Measurements from ENCODE around the gene MDC1.
A peak's percentile ranks its signal among the peaks of the same experiment; 100 is the strongest.

Gene MDC1

DNA sequence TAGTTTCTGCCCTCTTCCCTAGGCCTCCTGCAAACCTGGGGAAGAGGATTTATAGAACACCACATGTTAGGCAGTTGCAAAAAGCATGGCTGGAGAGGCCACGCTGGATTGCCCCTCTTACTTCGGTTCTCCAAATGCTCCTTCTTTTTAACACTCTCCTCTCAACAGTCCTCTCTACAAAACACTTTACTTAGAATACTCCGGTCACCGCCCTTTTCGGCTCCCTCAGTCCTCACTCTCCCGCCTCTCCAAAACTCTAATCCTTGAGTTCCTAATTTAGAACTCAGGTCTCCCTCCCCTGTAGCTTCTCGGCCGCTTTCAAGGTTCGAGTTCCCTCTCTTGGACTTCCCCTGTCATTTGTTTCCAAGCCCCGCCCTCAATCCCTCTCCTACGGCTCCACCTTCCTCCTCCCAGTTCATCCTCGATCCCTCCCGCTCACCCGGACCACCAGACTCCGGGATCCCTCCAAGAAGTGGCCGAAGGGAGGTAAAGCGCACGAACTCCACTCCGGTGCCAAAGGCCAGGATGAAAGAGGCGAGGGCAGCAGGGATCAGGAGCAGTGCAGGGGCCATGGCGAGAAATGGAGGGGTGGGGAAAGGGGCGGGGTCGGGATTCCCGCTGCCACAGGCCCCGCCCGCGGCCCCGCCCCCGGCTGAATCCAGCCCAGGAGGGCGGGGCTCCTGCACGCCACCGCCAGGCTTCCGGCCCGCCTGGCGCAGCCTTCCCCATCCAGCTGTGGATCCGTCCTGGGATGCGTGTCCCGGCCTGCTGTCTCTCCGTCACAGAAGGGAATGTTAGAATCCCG, 26.5 kb downstream of the MDC1 start, which contains the start of gene NRM:
TSS of gene NRM (minus strand) at position 582 of the 805 bp plus-strand sequence. CDS start at position 572, 10 bp downstream.
- DNase-seq (ENCODE audit: low spot score) = peak; percentile 87
- TF ChIP-seq, protein P1, sequence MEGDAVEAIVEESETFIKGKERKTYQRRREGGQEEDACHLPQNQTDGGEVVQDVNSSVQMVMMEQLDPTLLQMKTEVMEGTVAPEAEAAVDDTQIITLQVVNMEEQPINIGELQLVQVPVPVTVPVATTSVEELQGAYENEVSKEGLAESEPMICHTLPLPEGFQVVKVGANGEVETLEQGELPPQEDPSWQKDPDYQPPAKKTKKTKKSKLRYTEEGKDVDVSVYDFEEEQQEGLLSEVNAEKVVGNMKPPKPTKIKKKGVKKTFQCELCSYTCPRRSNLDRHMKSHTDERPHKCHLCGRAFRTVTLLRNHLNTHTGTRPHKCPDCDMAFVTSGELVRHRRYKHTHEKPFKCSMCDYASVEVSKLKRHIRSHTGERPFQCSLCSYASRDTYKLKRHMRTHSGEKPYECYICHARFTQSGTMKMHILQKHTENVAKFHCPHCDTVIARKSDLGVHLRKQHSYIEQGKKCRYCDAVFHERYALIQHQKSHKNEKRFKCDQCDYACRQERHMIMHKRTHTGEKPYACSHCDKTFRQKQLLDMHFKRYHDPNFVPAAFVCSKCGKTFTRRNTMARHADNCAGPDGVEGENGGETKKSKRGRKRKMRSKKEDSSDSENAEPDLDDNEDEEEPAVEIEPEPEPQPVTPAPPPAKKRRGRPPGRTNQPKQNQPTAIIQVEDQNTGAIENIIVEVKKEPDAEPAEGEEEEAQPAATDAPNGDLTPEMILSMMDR (IDR thresholded peaks at IDR 0.05; ENCODE audit: extremely low read depth, insufficient read depth, missing control alignments) = no peak
- in situ Hi-C loops (cut with MboI; ENCODE audit: low pct_unique_long_range_greater_than_20kb, low sequenced_read_pairs, unreplicated experiment) = no loop called here

DNA sequence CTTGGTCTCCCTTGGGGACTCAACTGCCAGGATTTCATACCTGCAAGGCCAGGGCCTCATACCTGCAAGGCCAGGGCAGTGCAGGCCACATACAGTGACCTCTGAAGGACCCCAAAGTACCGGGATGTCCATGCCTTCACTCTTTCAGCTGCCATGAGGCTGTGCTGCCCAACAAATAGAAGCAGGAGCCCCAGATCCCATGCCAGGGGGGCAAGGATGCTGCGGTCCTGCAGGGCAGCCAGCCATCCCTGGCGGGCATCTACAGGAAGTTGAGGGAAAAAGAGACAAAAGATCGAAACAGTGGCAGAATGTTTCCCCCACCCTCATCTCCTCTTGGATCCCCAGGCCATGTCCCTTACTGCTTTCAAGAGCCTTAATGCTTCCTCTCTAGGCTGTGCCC, 27.1 kb downstream of the MDC1 start:
- TF ChIP-seq, protein P1 (IDR thresholded peaks at IDR 0.05; ENCODE audit: extremely low read depth, insufficient read depth, missing control alignments) = no peak
- in situ Hi-C loops (cut with MboI; ENCODE audit: low pct_unique_long_range_greater_than_20kb, low sequenced_read_pairs, unreplicated experiment) = no loop called here
- no peak for DNase-seq (ENCODE audit: low spot score)

DNA sequence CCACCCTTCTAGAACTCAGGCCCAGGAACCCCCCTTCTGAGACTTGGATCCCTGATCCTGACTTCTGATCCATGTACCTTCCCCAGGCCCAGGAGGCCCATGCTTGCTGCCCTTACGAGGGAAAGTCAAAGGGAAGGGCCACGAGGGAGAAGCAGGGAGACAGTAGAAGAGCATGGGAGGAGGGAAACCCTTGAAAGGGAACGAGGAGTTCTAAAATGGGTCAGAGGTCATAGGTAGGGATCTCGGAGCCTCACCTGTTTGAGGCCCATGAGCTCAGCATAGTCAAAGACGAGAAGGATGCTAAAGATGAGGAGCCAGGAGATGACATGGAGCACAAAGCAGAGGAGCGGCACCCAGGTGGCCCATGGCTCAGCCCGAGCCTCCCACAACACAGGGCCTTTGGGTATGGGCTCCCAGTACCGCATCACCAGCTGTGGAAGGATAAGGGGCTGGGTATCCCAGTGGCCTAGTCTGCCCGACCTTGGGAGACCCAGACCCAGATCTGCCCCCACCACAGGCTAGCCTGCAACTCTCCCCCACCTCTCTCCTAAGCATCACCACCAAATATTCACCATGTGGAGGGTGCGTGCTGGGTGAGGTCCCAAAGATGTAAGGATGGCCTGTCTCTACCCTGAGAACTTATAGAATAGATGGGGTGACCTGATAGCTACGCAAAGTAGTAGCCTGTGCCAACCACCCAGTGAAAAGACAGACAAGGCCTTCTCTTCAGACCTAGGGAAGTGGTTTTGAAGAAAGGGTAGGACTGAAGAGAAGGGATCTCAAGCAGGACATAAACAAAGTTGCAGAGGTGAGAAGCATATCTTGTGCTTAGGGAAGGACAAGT, 27.8 kb downstream of the MDC1 start:
- in situ Hi-C loops (cut with MboI; ENCODE audit: low pct_unique_long_range_greater_than_20kb, low sequenced_read_pairs, unreplicated experiment) = no loop called here
- DNase-seq (ENCODE audit: low spot score) = no peak
- TF ChIP-seq, protein P1 (IDR thresholded peaks at IDR 0.05; ENCODE audit: extremely low read depth, insufficient read depth, missing control alignments) = no peak

DNA sequence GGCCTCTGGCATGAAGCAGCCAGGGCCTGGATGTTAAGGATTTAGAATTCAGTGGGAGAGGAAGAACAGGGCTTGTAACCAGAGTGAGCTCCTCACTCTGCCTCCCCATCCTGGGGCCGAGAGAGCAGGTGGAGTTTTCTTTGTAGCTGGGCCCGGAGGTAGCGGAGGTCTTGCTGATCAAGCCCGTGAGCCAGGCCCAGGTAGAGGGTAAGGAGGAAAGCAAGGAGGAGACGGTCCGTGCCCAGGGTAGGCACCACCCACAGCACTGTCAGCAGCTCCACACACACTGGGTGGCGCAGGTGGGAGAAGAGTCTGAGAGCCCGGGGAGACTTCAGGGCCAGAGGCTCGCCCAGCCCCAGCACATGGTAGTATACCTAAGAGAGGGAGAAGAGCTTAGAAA, 28.5 kb downstream of the MDC1 start:
- no peak for DNase-seq (ENCODE audit: low spot score)
- TF ChIP-seq, protein P1 (IDR thresholded peaks at IDR 0.05; ENCODE audit: extremely low read depth, insufficient read depth, missing control alignments) = peak; percentile 33
- in situ Hi-C loops (cut with MboI; ENCODE audit: low pct_unique_long_range_greater_than_20kb, low sequenced_read_pairs, unreplicated experiment) = no loop called here

DNA sequence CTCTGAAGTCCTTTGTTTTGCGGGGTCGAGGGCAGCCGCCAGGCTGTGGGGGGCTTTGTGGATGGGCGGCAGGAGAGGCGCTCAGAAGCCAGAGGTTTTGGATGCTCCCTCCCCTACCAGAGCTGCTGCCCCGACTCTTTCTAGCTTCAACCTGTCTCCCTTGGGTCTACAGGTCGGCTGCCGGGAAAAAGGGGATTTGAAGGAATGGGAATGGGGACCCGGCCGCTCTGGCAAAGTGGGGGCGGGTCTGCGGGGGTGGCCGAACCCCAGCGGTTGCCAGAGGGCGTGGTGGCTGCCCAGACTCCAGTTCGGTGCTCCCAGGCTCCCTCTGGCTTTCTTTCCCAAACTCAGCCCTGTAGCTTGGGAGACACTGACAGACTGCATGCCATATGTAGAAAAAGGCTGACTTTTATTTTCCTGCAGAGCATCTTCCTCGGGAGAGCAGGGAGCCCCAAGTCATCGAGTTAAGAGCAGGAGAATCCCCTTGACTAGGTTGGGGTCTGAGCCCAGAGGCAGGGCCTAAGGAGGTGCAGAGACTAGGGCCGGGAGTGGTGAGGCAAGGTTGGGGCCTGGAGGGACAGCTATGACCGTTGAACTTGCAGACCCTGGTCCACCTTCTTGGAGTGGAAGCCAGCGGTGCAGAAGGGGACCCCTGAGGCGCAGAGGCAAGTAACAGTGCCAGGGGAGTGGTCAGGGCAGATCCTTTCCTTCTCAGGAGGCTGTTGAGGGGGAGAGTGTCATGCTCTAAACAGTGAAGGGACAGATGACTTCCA, 29.2 kb downstream of the MDC1 start:
- TF ChIP-seq, protein P1 (IDR thresholded peaks at IDR 0.05; ENCODE audit: extremely low read depth, insufficient read depth, missing control alignments) = no peak
- in situ Hi-C loops (cut with MboI; ENCODE audit: low pct_unique_long_range_greater_than_20kb, low sequenced_read_pairs, unreplicated experiment) = no loop called here
- no peak for DNase-seq (ENCODE audit: low spot score)

Data from GM13977 (cell line).